Measurements from ENCODE around the gene MRPL46. TPM values are rescaled to one million over a fixed set of nuclear protein-coding genes. Genes with fewer than 3 reads are reported as not detected.

Gene MRPL46
- total and polyA plus RNA-seq, 2 of the 4 experiments (the other 2 are of a cell fraction) = 14.2 to 24.2 TPM

GRCh38 chr15:88493844-88494243 is 26.7 kb upstream of the MRPL46 start:
- H3K18ac ChIP-seq (ENCODE audit: low read depth, low read length) = no peak overlapping the region
- H2BK120ac ChIP-seq (ENCODE audit: low read depth, low read length) = no peak overlapping the region
- H3K56ac ChIP-seq (ENCODE audit: extremely low read depth, insufficient read depth, low read length) = no peak overlapping the region
- no peak overlapping the region for H3K9ac ChIP-seq (ENCODE audit: low read depth, low read length)
- no peaks in the 10 kb centered on the region for H4K20me1 ChIP-seq (ENCODE audit: insufficient read depth, low read length)
- dilution Hi-C loops (cut with HindIII; ENCODE audit: low sequenced_read_pairs, unreplicated experiment) = no loop called here
- H2BK15ac ChIP-seq (ENCODE audit: low read depth, low read length) = no peak overlapping the region
- H4K5ac ChIP-seq (ENCODE audit: low read depth, low read length) = no peak overlapping the region
- H2AK9ac ChIP-seq (replicated peaks; ENCODE audit: low read depth, low read length, poor library complexity) = no peak overlapping the region
- no peak overlapping the region for H4K8ac ChIP-seq (ENCODE audit: low read depth in 2 of 2, low read length in 2 of 2)
- H4K91ac ChIP-seq (ENCODE audit: insufficient read depth, low read depth, low read length) = no peak overlapping the region
- TF ChIP-seq MAZ (IDR thresholded peaks at IDR 0.05; ENCODE audit: borderline replicate concordance, low read depth, low read length) = no peak
- H3K4me2 ChIP-seq (ENCODE audit: low read depth, low read length) = no peak overlapping the region
- 0 out of 2 replicates have a peak, but pooled peaks cover 3% of the 10 kb centered on the region for H3K9me1 ChIP-seq (ENCODE audit: insufficient read depth, low read length)
- H3K9me3 ChIP-seq (ENCODE audit: control insufficient read depth, insufficient read depth, low read length) = no peaks in the 10 kb centered on the region
- H2BK5ac ChIP-seq (ENCODE audit: low read depth, low read length, poor library complexity, severe bottlenecking) = no peak overlapping the region
- intact Hi-C loops (cut with micrococcal nuclease) = no loop called here
- H3K36me3 ChIP-seq (ENCODE audit: control insufficient read depth, insufficient read depth, low read length) = no peaks in the 10 kb centered on the region; the same call in 1 of the 2 replicates
- H3K23ac ChIP-seq (ENCODE audit: low read depth, low read length) = no peak overlapping the region
- no peaks in the 10 kb centered on the region for H3K79me1 ChIP-seq (ENCODE audit: low read depth in 1 of 2, low read length in 2 of 2)
- no peak overlapping the region for H3K4me3 ChIP-seq (ENCODE audit: insufficient read depth, low read depth, low read length)
- H2AK5ac ChIP-seq (ENCODE audit: low read depth, low read length) = no peak overlapping the region
- in situ Hi-C loops (cut with MboI; ENCODE audit: low sequenced_read_pairs) = loop anchor here (25.0 kb wide), 2 partner anchors 343 to 518 kb away; no protein-coding TSS in a partner anchor
- H3K27ac ChIP-seq (ENCODE audit: insufficient read depth, low read length) = no peak overlapping the region
- no peak for DNase-seq
- CTCF ChIA-PET = no interaction called here
- no peak for ATAC-seq (ENCODE audit: low read depth)
- no TSS peak for BruUV-seq (replicated peaks)
- POLR2A ChIA-PET (ENCODE audit: unreplicated experiment) = no interaction called here
- H3K4ac ChIP-seq (ENCODE audit: low read depth, low read length) = no peak overlapping the region
- H2BK20ac ChIP-seq (ENCODE audit: low read depth, low read length) = no peak overlapping the region
- no peaks in the 10 kb centered on the region for H3K27me3 ChIP-seq (ENCODE audit: control insufficient read depth, insufficient read depth, low read length)
- WGBS, 2 experiments (ENCODE audit: extremely low coverage in 2 of 2, insufficient read length in 1 of 2) = 55% methylated on average over 2 of the region's 10 CpGs; no CpG with 5 or more reads in 1 of the 2 experiments
- H3K4me1 ChIP-seq (ENCODE audit: control insufficient read depth, insufficient read depth, low read length) = no peaks in the 10 kb centered on the region
- H2AFZ ChIP-seq (replicated peaks; ENCODE audit: low read length, poor library complexity) = no peak overlapping the region
- no peak overlapping the region for H3K14ac ChIP-seq (replicated peaks; ENCODE audit: low read depth, low read length)
